ENCODE measurements around the gene NFIA.

GRCh38 chr1:61397935-61398334 lies 315.6 kb downstream of the NFIA start:
- TF ChIP-seq POLR2AphosphoS5 (IDR thresholded peaks at IDR 0.05; ENCODE audit: borderline replicate concordance, low read depth, low read length): no peak
- no peak for TF ChIP-seq EZH2 (IDR thresholded peaks at IDR 0.05)
- no peak for TF ChIP-seq FOXP2 (optimal IDR thresholded peaks at IDR 0.05; ENCODE audit: control extremely low read depth, extremely low read length, insufficient read depth)
